ENCODE results near the gene MTR. TPM values are rescaled to one million over a fixed set of nuclear protein-coding genes. Genes with fewer than 3 reads are reported as not detected.

Gene MTR
- total and polyA plus RNA-seq, 4 donors, result 2.5 to 19.0 (median 8.6) TPM

DNA sequence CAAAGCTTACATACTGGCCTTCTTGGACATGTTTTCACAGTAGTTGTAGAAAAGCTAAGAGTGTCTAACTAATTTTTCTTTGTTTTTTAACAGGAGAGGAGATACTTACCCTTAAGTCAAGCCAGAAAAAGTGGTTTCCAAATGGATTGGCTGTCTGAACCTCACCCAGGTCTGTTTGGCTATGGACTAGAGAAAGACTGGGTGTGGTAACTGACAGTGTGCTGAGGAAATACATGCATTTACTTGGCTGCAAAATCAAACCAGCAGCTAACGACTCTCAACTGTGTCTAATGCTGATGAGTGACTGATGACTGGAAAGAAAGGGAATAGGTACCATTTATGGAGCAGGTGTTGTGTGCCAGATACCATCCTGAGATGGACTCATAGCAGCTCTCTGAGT lies 91.1 kb downstream of the MTR start:
- WGBS, result 90% methylated on average over 1 of the region's 1 CpG

More for the DNA sequence above, 91.1 kb downstream of the MTR start:
- no peaks in the 10 kb centered on the region for H3K9me3 ChIP-seq (ENCODE audit: control insufficient read depth in 4 of 4, low read length in 3 of 4)
- TF ChIP-seq NR2F2 (IDR thresholded peaks at IDR 0.05) (no peak), TAF1 (conservative IDR thresholded peaks at IDR 0.05) (no peak), GABPA (IDR thresholded peaks at IDR 0.05 in 1 of 2, conservative IDR thresholded peaks at IDR 0.05 in 1 of 2) (no peak), RAD21 (IDR thresholded peaks at IDR 0.05) (no peak), FOXA1 (IDR thresholded peaks at IDR 0.05) (no peak), SP1 (IDR thresholded peaks at IDR 0.05) (no peak), EGR1 (IDR thresholded peaks at IDR 0.05; ENCODE audit: low read depth in 2 of 2) (no peak), JUND (IDR thresholded peaks at IDR 0.05) (no peak), YY1 (IDR thresholded peaks at IDR 0.05) (no peak), RXRA (IDR thresholded peaks at IDR 0.05) (no peak), ZBTB33 (IDR thresholded peaks at IDR 0.05) (no peak), FOXA2 (IDR thresholded peaks at IDR 0.05) (no peak), HNF4A (conservative IDR thresholded peaks at IDR 0.05) (no peak), MAX (IDR thresholded peaks at IDR 0.05) (no peak), HNF4G (IDR thresholded peaks at IDR 0.05) (no peak)
- TF ChIP-seq, protein P1, sequence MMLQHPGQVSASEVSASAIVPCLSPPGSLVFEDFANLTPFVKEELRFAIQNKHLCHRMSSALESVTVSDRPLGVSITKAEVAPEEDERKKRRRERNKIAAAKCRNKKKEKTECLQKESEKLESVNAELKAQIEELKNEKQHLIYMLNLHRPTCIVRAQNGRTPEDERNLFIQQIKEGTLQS (IDR thresholded peaks at IDR 0.05), result no peak
- TF ChIP-seq, protein P2, sequence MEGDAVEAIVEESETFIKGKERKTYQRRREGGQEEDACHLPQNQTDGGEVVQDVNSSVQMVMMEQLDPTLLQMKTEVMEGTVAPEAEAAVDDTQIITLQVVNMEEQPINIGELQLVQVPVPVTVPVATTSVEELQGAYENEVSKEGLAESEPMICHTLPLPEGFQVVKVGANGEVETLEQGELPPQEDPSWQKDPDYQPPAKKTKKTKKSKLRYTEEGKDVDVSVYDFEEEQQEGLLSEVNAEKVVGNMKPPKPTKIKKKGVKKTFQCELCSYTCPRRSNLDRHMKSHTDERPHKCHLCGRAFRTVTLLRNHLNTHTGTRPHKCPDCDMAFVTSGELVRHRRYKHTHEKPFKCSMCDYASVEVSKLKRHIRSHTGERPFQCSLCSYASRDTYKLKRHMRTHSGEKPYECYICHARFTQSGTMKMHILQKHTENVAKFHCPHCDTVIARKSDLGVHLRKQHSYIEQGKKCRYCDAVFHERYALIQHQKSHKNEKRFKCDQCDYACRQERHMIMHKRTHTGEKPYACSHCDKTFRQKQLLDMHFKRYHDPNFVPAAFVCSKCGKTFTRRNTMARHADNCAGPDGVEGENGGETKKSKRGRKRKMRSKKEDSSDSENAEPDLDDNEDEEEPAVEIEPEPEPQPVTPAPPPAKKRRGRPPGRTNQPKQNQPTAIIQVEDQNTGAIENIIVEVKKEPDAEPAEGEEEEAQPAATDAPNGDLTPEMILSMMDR (IDR thresholded peaks at IDR 0.05; ENCODE audit: low read depth, low read length, missing input control), result no peak
- TF ChIP-seq, protein P3, sequence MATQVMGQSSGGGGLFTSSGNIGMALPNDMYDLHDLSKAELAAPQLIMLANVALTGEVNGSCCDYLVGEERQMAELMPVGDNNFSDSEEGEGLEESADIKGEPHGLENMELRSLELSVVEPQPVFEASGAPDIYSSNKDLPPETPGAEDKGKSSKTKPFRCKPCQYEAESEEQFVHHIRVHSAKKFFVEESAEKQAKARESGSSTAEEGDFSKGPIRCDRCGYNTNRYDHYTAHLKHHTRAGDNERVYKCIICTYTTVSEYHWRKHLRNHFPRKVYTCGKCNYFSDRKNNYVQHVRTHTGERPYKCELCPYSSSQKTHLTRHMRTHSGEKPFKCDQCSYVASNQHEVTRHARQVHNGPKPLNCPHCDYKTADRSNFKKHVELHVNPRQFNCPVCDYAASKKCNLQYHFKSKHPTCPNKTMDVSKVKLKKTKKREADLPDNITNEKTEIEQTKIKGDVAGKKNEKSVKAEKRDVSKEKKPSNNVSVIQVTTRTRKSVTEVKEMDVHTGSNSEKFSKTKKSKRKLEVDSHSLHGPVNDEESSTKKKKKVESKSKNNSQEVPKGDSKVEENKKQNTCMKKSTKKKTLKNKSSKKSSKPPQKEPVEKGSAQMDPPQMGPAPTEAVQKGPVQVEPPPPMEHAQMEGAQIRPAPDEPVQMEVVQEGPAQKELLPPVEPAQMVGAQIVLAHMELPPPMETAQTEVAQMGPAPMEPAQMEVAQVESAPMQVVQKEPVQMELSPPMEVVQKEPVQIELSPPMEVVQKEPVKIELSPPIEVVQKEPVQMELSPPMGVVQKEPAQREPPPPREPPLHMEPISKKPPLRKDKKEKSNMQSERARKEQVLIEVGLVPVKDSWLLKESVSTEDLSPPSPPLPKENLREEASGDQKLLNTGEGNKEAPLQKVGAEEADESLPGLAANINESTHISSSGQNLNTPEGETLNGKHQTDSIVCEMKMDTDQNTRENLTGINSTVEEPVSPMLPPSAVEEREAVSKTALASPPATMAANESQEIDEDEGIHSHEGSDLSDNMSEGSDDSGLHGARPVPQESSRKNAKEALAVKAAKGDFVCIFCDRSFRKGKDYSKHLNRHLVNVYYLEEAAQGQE (IDR thresholded peaks at IDR 0.05), result no peak
- H3K4me1 ChIP-seq (ENCODE audit: control insufficient read depth in 4 of 4, insufficient read depth in 4 of 4, low read length in 3 of 4), result no peaks in the 10 kb centered on the region
- no peak for DNase-seq (ENCODE audit: low spot score)
- H3K4me3 ChIP-seq (ENCODE audit: low read depth in 1 of 3, low read length in 3 of 3), result no peak overlapping the region
- H3K9ac ChIP-seq (ENCODE audit: low read depth in 1 of 2, low read length in 2 of 2), result no peak overlapping the region
- H3K36me3 ChIP-seq (ENCODE audit: control insufficient read depth in 4 of 4, insufficient read depth in 3 of 4, low read depth in 1 of 4, low read length in 3 of 4), result peaks cover 2 to 21% (median 14%) of the 10 kb centered on the region in 4 donors
- H3K27ac ChIP-seq (ENCODE audit: low read depth in 1 of 2, low read length in 2 of 2), result no peak overlapping the region
- H3K27me3 ChIP-seq (ENCODE audit: control insufficient read depth in 4 of 4, insufficient read depth in 4 of 4, low read length in 3 of 4), result no peaks in the 10 kb centered on the region
